Measurements from ENCODE around the gene LSG1.

DNA sequence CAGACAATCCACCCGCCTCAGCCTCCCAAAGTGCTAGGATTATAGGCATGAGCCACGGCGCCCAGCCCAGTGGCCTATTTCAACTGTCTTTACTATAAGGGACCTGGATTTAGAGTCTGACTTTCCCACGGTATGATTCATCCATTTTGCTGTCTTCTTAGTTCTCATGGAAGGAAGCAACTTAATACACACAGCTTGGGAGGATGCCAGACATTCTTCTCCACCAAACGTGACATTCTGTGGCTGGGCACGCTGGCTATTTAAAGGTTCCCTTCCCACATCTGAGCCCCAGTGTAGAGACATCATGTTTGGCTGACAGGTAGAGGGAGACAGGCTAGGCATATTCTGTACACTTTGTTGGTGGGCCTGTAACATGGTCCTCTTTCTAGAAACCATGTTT lies 39.9 kb upstream of the LSG1 start:
- TF ChIP-seq GABPA (IDR thresholded peaks at IDR 0.05; ENCODE audit: low read depth) (no peak), ZNF274 (IDR thresholded peaks at IDR 0.05; ENCODE audit: insufficient read depth, insufficient read length) (no peak), MEF2A (IDR thresholded peaks at IDR 0.05; ENCODE audit: insufficient read depth, low read depth, low read length) (no peak)
